DOHH2 (cell line): Measurements from ENCODE around the gene ADCY1.

ENCODE experiments used
- CTCF ChIP-seq: fragments of 200-600 bp; sonication (generic); IDR thresholded peaks from one replicate; pipeline ENCODE4 v1.5.1; 2014; ENCODE audit warnings: antibody characterized with exemption, mild to moderate bottlenecking, low read depth, low read length; ENCODE audit not compliant: poor library complexity, severe bottlenecking
- EZH2phosphoT487 ChIP-seq: fragments of 200-600 bp; sonication (generic); IDR thresholded peaks from 2 replicates; pipeline ENCODE4 v1.6.1; 2017; ENCODE audit warnings: borderline replicate concordance, mild to moderate bottlenecking, antibody characterized with exemption, low read length, moderate library complexity, mixed read lengths

GRCh38 chr7:45687721-45688120 is 113.6 kb downstream of the ADCY1 start:
- TF ChIP-seq CTCF (no peak), EZH2phosphoT487 (no peak)
